PC-9 (cell line): Measurements from ENCODE around the gene CLINT1.

ENCODE experiments used
- EZH2 ChIP-seq: fragments of 200-600 bp; sonication (generic); IDR thresholded peaks from 2 replicates; pipeline ENCODE4 v1.8.0; 2017; ENCODE audit warnings: antibody characterized with exemption, low read depth
- TF ChIP-seq, protein P1 (sequence below): fragments of 200-600 bp; sonication (generic); conservative IDR thresholded peaks from 2 replicates; pipeline ENCODE4 v1.6.1; 2017; ENCODE audit warnings: mixed run types, antibody characterized with exemption, mild to moderate bottlenecking, moderate library complexity

DNA sequence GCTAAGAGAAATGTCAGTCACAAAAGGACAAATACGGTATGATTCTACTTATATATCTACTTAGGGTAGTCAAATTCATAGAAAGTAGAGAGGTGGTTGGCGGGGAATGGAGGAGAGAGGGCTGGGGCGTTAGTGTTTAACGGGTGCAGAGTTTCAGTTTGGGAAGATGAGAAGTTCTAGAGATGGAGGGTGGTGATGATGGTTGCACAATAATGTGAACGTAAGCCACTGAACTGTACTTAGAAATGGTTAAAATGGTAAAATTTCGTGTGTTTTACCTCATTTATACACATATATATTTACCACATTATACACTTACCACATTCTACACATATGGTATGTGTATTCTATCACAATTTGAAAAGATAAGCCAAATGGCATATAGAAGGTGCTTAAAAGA lies 79.7 kb downstream of the CLINT1 start:
- TF ChIP-seq, protein P1, sequence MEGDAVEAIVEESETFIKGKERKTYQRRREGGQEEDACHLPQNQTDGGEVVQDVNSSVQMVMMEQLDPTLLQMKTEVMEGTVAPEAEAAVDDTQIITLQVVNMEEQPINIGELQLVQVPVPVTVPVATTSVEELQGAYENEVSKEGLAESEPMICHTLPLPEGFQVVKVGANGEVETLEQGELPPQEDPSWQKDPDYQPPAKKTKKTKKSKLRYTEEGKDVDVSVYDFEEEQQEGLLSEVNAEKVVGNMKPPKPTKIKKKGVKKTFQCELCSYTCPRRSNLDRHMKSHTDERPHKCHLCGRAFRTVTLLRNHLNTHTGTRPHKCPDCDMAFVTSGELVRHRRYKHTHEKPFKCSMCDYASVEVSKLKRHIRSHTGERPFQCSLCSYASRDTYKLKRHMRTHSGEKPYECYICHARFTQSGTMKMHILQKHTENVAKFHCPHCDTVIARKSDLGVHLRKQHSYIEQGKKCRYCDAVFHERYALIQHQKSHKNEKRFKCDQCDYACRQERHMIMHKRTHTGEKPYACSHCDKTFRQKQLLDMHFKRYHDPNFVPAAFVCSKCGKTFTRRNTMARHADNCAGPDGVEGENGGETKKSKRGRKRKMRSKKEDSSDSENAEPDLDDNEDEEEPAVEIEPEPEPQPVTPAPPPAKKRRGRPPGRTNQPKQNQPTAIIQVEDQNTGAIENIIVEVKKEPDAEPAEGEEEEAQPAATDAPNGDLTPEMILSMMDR, result no peak
- TF ChIP-seq EZH2, result no peak
